IMR-90 (cell line): ENCODE results near the gene LETM1. TPM values are rescaled to one million over a fixed set of nuclear protein-coding genes. Genes with fewer than 3 reads are reported as not detected.

Experiments used
- ATAC-seq: fragments of 200-7000 bp; cut with Tn5 transposase; 2 replicates; pipeline ENCODE4 v1.9.1; 2020; ENCODE audit warnings: low read depth, mild to moderate bottlenecking, moderate library complexity
- BruUV-seq: library from RNA; stranded (reverse); fragments of 400-500 nt; replicated peaks from 2 replicates; lab custom pipeline; 2021; lab: Mats Ljungman, UMichigan
- CTCF ChIA-PET: fragments of 300-600 bp; formaldehyde crosslinking; extraction: SDS; loops from one replicate; lab custom pipeline; 2021; ENCODE audit warnings: antibody characterized with exemption; lab: Yijun Ruan, JAX
- POLR2A ChIA-PET: fragments of 300-600 bp; sonication (Branson Sonifier 250); formaldehyde crosslinking; loops from one replicate; lab custom pipeline; 2022; ENCODE audit warnings: antibody characterized with exemption; ENCODE audit not compliant: unreplicated experiment; lab: Charles Lee
- DNase-seq: peaks from one replicate; pipeline ENCODE4 v3.0.0; 2013
- H2AFZ ChIP-seq: replicated peaks from 2 replicates; pipeline ENCODE3; 2013; ENCODE audit warnings: low read length, mild to moderate bottlenecking; ENCODE audit not compliant: poor library complexity
- H2AK5ac ChIP-seq: 2 replicates; pipeline ENCODE4 v1.6.1; 2013; ENCODE audit warnings: low read depth, low read length, inconsistent platforms
- H2AK9ac ChIP-seq: replicated peaks from 2 replicates; pipeline ENCODE3; 2013; ENCODE audit warnings: mild to moderate bottlenecking, low read depth, low read length, moderate library complexity; ENCODE audit not compliant: poor library complexity
- H2BK120ac ChIP-seq: 2 replicates; pipeline ENCODE4 v1.6.1; 2013; ENCODE audit warnings: low read depth, low read length, inconsistent platforms
- H2BK15ac ChIP-seq: 3 replicates; pipeline ENCODE4 v1.6.1; 2013; ENCODE audit warnings: low read depth, low read length, inconsistent platforms
- H2BK20ac ChIP-seq: 2 replicates; pipeline ENCODE4 v1.6.1; 2013; ENCODE audit warnings: low read depth, mild to moderate bottlenecking, inconsistent platforms, low read length, moderate library complexity
- H2BK5ac ChIP-seq: 2 replicates; pipeline ENCODE4 v1.6.1; 2013; ENCODE audit warnings: mild to moderate bottlenecking, low read depth, low read length, inconsistent platforms; ENCODE audit not compliant: poor library complexity, severe bottlenecking
- H3K14ac ChIP-seq: replicated peaks from 2 replicates; pipeline ENCODE4 v1.6.1; 2013; ENCODE audit warnings: low read depth, low read length, inconsistent platforms
- H3K18ac ChIP-seq: 2 replicates; pipeline ENCODE4 v1.6.1; 2013; ENCODE audit warnings: low read depth, low read length, control low read depth
- H3K23ac ChIP-seq: 2 replicates; pipeline ENCODE4 v1.6.1; 2013; ENCODE audit warnings: low read depth, low read length, inconsistent platforms
- H3K27ac ChIP-seq: 2 replicates; pipeline ENCODE4 v1.5.1; 2013; ENCODE audit warnings: mild to moderate bottlenecking, control low read depth, low read length; ENCODE audit not compliant: insufficient read depth
- H3K27me3 ChIP-seq: 2 replicates; pipeline ENCODE4 v1.6.1; 2013; ENCODE audit warnings: low read length; ENCODE audit not compliant: control insufficient read depth, insufficient read depth
- H3K36me3 ChIP-seq: 2 replicates; pipeline ENCODE4 v1.6.1; 2013; ENCODE audit warnings: low read length, mixed read lengths; ENCODE audit not compliant: control insufficient read depth, insufficient read depth
- H3K4ac ChIP-seq: 2 replicates; pipeline ENCODE4 v1.6.1; 2013; ENCODE audit warnings: low read depth, low read length, inconsistent platforms
- H3K4me1 ChIP-seq: 2 replicates; pipeline ENCODE4 v1.6.1; 2013; ENCODE audit warnings: low read length, mixed read lengths; ENCODE audit not compliant: control insufficient read depth, insufficient read depth
- H3K4me2 ChIP-seq: 2 replicates; pipeline ENCODE4 v1.6.1; 2013; ENCODE audit warnings: low read depth, mild to moderate bottlenecking, control low read depth, low read length, moderate library complexity
- H3K4me3 ChIP-seq: 2 replicates; pipeline ENCODE4 v1.5.1; 2013; ENCODE audit warnings: low read depth, mild to moderate bottlenecking, control low read depth, low read length, moderate library complexity; ENCODE audit not compliant: insufficient read depth
- H3K56ac ChIP-seq: 2 replicates; pipeline ENCODE4 v1.6.1; 2013; ENCODE audit warnings: low read length, inconsistent platforms; ENCODE audit not compliant: insufficient read depth; ENCODE audit errors: extremely low read depth
- H3K79me1 ChIP-seq, 2 experiments: 2 replicates each; pipeline ENCODE4 v1.6.1; 2013; ENCODE audit warnings: low read length in 2 of 2, inconsistent platforms in 1 of 2, low read depth in 1 of 2
- H3K9ac ChIP-seq: 2 replicates; pipeline ENCODE4 v1.6.1; 2013; ENCODE audit warnings: low read depth, low read length, control low read depth
- H3K9me1 ChIP-seq: 2 replicates; pipeline ENCODE4 v1.6.1; 2013; ENCODE audit warnings: low read length, inconsistent platforms; ENCODE audit not compliant: insufficient read depth
- H3K9me3 ChIP-seq: 2 replicates; pipeline ENCODE4 v1.6.1; 2013; ENCODE audit warnings: low read length; ENCODE audit not compliant: control insufficient read depth, insufficient read depth
- H4K20me1 ChIP-seq: 2 replicates; pipeline ENCODE4 v1.6.1; 2013; ENCODE audit warnings: low read length, inconsistent platforms; ENCODE audit not compliant: insufficient read depth
- H4K5ac ChIP-seq: 2 replicates; pipeline ENCODE4 v1.6.1; 2013; ENCODE audit warnings: mild to moderate bottlenecking, low read depth, low read length, control low read depth
- H4K8ac ChIP-seq, 2 experiments: 2 replicates each; pipeline ENCODE4 v1.6.1; 2013; ENCODE audit warnings: low read depth in 2 of 2, low read length in 2 of 2, control low read depth in 1 of 2, inconsistent platforms in 1 of 2
- H4K91ac ChIP-seq: 2 replicates; pipeline ENCODE4 v1.6.1; 2013; ENCODE audit warnings: low read depth, low read length, inconsistent platforms; ENCODE audit not compliant: insufficient read depth
- BHLHE40 ChIP-seq: fragments of 150-350 bp; IDR thresholded peaks from 2 replicates; pipeline ENCODE4 v1.6.1; 2016; ENCODE audit warnings: mild to moderate bottlenecking, low read depth, low read length
- CEBPB ChIP-seq: IDR thresholded peaks from 2 replicates; pipeline ENCODE4 v1.6.1; 2012; ENCODE audit warnings: low read depth, low read length, improper control_type of control experiment
- CHD1 ChIP-seq: IDR thresholded peaks from 2 replicates; pipeline ENCODE4 v1.6.1; 2012; ENCODE audit warnings: low read depth, low read length, improper control_type of control experiment
- FOS ChIP-seq: fragments of 150-350 bp; IDR thresholded peaks from 2 replicates; pipeline ENCODE4 v1.6.1; 2016; ENCODE audit warnings: low read depth, low read length
- MAFK ChIP-seq: IDR thresholded peaks from 2 replicates; pipeline ENCODE4 v1.6.1; 2012; ENCODE audit warnings: low read depth, low read length, improper control_type of control experiment
- MAZ ChIP-seq: IDR thresholded peaks from 2 replicates; pipeline ENCODE4 v1.6.1; 2012; ENCODE audit warnings: low read depth, mild to moderate bottlenecking, low read length, improper control_type of control experiment, moderate library complexity, borderline replicate concordance
- MXI1 ChIP-seq: IDR thresholded peaks from 2 replicates; pipeline ENCODE4 v1.6.1; 2012; ENCODE audit warnings: low read depth, mild to moderate bottlenecking, low read length, moderate library complexity, borderline replicate concordance
- NFE2L2 ChIP-seq: fragments of 150-350 bp; IDR thresholded peaks from 2 replicates; pipeline ENCODE4 v1.6.1; 2016; ENCODE audit warnings: low read depth, mild to moderate bottlenecking, low read length
- POLR2A ChIP-seq: IDR thresholded peaks from 2 replicates; pipeline ENCODE4 v1.6.1; 2012; ENCODE audit warnings: mild to moderate bottlenecking, low read depth, low read length
- RAD21 ChIP-seq: IDR thresholded peaks from 2 replicates; pipeline ENCODE4 v1.6.1; 2012; ENCODE audit warnings: low read length, improper control_type of control experiment
- RCOR1 ChIP-seq: IDR thresholded peaks from 2 replicates; pipeline ENCODE4 v1.6.1; 2012; ENCODE audit warnings: mild to moderate bottlenecking, low read length, improper control_type of control experiment; ENCODE audit not compliant: insufficient replicate concordance
- RFX5 ChIP-seq: IDR thresholded peaks from 2 replicates; pipeline ENCODE4 v1.8.0; 2012; ENCODE audit warnings: low read depth, mild to moderate bottlenecking, low read length, moderate library complexity
- SMC3 ChIP-seq: fragments of 150-350 bp; IDR thresholded peaks from 2 replicates; pipeline ENCODE4 v1.6.1; 2016; ENCODE audit warnings: low read depth, mild to moderate bottlenecking, antibody characterized with exemption, low read length, moderate library complexity
- WGBS, 2 experiments: methylation state at CpG; one replicate each; pipeline versions ENCODE4 v1.1.5 to v1.1.7; 2013; ENCODE audit warnings: missing lambda C conversion rate in 2 of 2; ENCODE audit not compliant: insufficient read length in 1 of 2; ENCODE audit errors: extremely low coverage in 2 of 2; 5-methylcytosine and 5-hydroxymethylcytosine counted together
- dilution Hi-C: fragments of 300-500 bp; cut with HindIII; formaldehyde crosslinking; loops from one replicate; pipeline ENCODE4 v1.14.3; 2018; ENCODE audit warnings: low sequenced_read_pairs; ENCODE audit not compliant: unreplicated experiment
- in situ Hi-C: fragments of 300-500 bp; cut with MboI; formaldehyde crosslinking; loops from 3 replicates; pipeline ENCODE4 v1.14.3; 2019; ENCODE audit warnings: low sequenced_read_pairs, inconsistent platforms, mixed read lengths
- intact Hi-C: fragments of 100-400 bp; cut with micrococcal nuclease; formaldehyde crosslinking; loops from 2 replicates; pipeline ENCODE4 v1.10.0; 2022
- polyA plus RNA-seq, 3 experiments: library from polyadenylated mRNA; depleted of rRNA; stranded (reverse); fragments of >200 nt; gene quantifications; 2 replicates each; pipeline ENCODE4 v1.2.3, GENCODE V29; 2012; ENCODE audit warnings: low replicate concordance in 1 of 3
- total RNA-seq: library from RNA; depleted of rRNA; stranded (reverse); fragments of >200 nt; gene quantifications from 2 replicates; pipeline ENCODE4 v1.2.3, GENCODE V29; 2012
- TF ChIP-seq, protein P1 (sequence below): fragments of 150-350 bp; IDR thresholded peaks from 2 replicates; pipeline ENCODE4 v1.6.1; 2016; ENCODE audit warnings: low read depth, mild to moderate bottlenecking, low read length, moderate library complexity, borderline replicate concordance
- TF ChIP-seq, protein P2 (sequence below): fragments of 150-350 bp; IDR thresholded peaks from 2 replicates; pipeline ENCODE4 v1.6.1; 2017; ENCODE audit warnings: mild to moderate bottlenecking, antibody characterized with exemption, low read length, low read depth
- TF ChIP-seq, protein P3 (sequence below): conservative IDR thresholded peaks from 2 replicates; pipeline ENCODE4 v1.5.1; 2012; ENCODE audit warnings: mild to moderate bottlenecking, low read depth, low read length, improper control_type of control experiment

The LETM1 gene
- total and polyA plus RNA-seq, 2 of the 4 experiments (the other 2 are of a cell fraction), result 25.0 to 49.3 TPM

DNA sequence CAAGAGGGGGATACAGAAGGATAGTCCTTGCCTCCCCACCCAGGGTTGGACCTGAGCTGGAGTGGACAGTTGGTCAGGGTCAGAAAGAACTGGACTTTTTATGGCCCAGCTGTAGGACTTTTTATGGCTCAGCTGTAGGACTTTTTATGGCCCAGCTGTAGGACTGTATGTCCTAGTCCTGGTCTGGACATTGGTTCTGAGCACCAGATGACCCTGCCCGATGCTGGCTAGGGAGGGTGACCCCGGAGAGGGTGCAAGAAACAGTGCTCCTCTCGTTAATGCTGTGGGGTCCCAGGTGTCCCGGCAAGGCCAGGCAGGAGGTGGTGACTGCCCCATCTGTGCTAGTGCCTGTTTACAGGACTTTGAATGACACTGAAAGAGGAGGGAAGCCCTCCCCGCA lies 2.0 kb upstream of the LETM1 start:
- intact Hi-C loops (loop anchor here (2.0 to 5.0 kb wide), 2 partner anchors 13 to 39 kb away; partner anchors contain the start of gene NSD2), dilution Hi-C loops (no loop called here), in situ Hi-C loops (no loop called here)
- Histone ChIP-seq H4K5ac (no peak overlapping the region), H3K4me3 (no peak overlapping the region), H3K27ac (no peak overlapping the region), H3K4ac (peak overlapping the region; percentile 85; the same call in 1 of the 2 replicates), H3K18ac (no peak overlapping the region), H3K27me3 (no peaks in the 10 kb centered on the region), H2BK20ac (no peak overlapping the region), H3K14ac (no peak overlapping the region), H3K9me1 (peaks cover 15% of the 10 kb centered on the region), H2BK120ac (no peak overlapping the region), H3K56ac (no peak overlapping the region), H3K36me3 (no peaks in the 10 kb centered on the region; the same call in none of the 2 replicates), H3K9ac (no peak overlapping the region; the same call in 1 of the 2 replicates), H2BK15ac (no peak overlapping the region), H3K23ac (no peak overlapping the region), H2BK5ac (no peak overlapping the region), H3K9me3 (no peaks in the 10 kb centered on the region), H2AK9ac (peak overlapping the region; percentile 98), H3K4me2 (no peak overlapping the region), H4K20me1 (peaks cover 11% of the 10 kb centered on the region), H2AFZ (peak overlapping the region; percentile 95), H3K79me1 (peaks cover 20 to 42% of the 10 kb centered on the region in 2 experiments), H2AK5ac (no peak overlapping the region), H4K8ac (peak overlapping the region; percentile 92 to 95; a peak in 1 of 4 replicates), H4K91ac (no peak overlapping the region), H3K4me1 (peaks cover 9% of the 10 kb centered on the region)
- ATAC-seq, result no peak
- WGBS, 2 experiments, result 100% methylated on average over 1 of the region's 5 CpGs; no CpG with 5 or more reads in 1 of the 2 experiments
- ChIA-PET POLR2A (no interaction called here), CTCF (no interaction called here)
- TF ChIP-seq RCOR1 (no peak), BHLHE40 (no peak), RAD21 (no peak), MXI1 (no peak), CEBPB (no peak), SMC3 (no peak), MAFK (no peak), FOS (no peak), MAZ (no peak), POLR2A (no peak), RFX5 (no peak), NFE2L2 (no peak), CHD1 (no peak)
- TF ChIP-seq, protein P1, sequence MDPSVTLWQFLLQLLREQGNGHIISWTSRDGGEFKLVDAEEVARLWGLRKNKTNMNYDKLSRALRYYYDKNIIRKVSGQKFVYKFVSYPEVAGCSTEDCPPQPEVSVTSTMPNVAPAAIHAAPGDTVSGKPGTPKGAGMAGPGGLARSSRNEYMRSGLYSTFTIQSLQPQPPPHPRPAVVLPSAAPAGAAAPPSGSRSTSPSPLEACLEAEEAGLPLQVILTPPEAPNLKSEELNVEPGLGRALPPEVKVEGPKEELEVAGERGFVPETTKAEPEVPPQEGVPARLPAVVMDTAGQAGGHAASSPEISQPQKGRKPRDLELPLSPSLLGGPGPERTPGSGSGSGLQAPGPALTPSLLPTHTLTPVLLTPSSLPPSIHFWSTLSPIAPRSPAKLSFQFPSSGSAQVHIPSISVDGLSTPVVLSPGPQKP, result no peak
- TF ChIP-seq, protein P2, sequence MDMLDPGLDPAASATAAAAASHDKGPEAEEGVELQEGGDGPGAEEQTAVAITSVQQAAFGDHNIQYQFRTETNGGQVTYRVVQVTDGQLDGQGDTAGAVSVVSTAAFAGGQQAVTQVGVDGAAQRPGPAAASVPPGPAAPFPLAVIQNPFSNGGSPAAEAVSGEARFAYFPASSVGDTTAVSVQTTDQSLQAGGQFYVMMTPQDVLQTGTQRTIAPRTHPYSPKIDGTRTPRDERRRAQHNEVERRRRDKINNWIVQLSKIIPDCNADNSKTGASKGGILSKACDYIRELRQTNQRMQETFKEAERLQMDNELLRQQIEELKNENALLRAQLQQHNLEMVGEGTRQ, result no peak
- TF ChIP-seq, protein P3, sequence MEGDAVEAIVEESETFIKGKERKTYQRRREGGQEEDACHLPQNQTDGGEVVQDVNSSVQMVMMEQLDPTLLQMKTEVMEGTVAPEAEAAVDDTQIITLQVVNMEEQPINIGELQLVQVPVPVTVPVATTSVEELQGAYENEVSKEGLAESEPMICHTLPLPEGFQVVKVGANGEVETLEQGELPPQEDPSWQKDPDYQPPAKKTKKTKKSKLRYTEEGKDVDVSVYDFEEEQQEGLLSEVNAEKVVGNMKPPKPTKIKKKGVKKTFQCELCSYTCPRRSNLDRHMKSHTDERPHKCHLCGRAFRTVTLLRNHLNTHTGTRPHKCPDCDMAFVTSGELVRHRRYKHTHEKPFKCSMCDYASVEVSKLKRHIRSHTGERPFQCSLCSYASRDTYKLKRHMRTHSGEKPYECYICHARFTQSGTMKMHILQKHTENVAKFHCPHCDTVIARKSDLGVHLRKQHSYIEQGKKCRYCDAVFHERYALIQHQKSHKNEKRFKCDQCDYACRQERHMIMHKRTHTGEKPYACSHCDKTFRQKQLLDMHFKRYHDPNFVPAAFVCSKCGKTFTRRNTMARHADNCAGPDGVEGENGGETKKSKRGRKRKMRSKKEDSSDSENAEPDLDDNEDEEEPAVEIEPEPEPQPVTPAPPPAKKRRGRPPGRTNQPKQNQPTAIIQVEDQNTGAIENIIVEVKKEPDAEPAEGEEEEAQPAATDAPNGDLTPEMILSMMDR, result no peak
- no TSS peak for BruUV-seq
- no peak for DNase-seq
